Transverse colon (tissue), 4 donors: Measurements from ENCODE around the gene CFAP107. TPM values are rescaled to one million over a fixed set of nuclear protein-coding genes. Genes with fewer than 3 reads are reported as not detected.

Source experiments
- DNase-seq: peaks from one replicate; pipeline ENCODE4 v3.0.0-alpha.2; 2019
- H3K27ac ChIP-seq, 4 donors: fragments of 200-600 bp; sonication (generic); 2 replicates each; pipeline ENCODE4 v1.5.1; 2016 to 2018; ENCODE audit warnings: inconsistent platforms in 4 of 4
- H3K27me3 ChIP-seq: fragments of 200-600 bp; sonication (generic); 2 replicates; pipeline ENCODE4 v1.5.1; 2017; ENCODE audit warnings: inconsistent platforms
- H3K36me3 ChIP-seq, 4 donors: fragments of 200-600 bp; sonication (generic); 2 replicates each; pipeline ENCODE4 v1.5.1; 2017 to 2019; ENCODE audit warnings: inconsistent platforms in 4 of 4
- H3K4me1 ChIP-seq, 4 donors: fragments of 200-600 bp; sonication (generic); 2 replicates each; pipeline ENCODE4 v1.5.1; 2017 to 2020; ENCODE audit warnings: inconsistent platforms in 4 of 4
- H3K4me3 ChIP-seq, 4 donors: fragments of 200-600 bp; sonication (generic); 1 replicate in 1 of 4; 2 replicates in 3 of 4; pipeline versions ENCODE4 v1.5.1 to v1.6.1; 2017 to 2019; ENCODE audit warnings: inconsistent platforms in 4 of 4
- H3K9me3 ChIP-seq, 2 donors: fragments of 200-600 bp; sonication (generic); 2 replicates each; pipeline ENCODE4 v1.5.1; 2017 to 2019; ENCODE audit warnings: inconsistent platforms in 2 of 2
- CTCF ChIP-seq, 5 experiments: fragments of 200-600 bp in 3 of 5; fragments of 450-650 bp in 2 of 5; sonication (generic) in 3 of 5; IDR thresholded peaks; 1 replicate in 2 of 5; 2 replicates in 3 of 5; pipeline ENCODE4 v1.5.1; 2016 to 2017; ENCODE audit warnings: antibody characterized with exemption in 5 of 5, inconsistent platforms in 3 of 5, mild to moderate bottlenecking in 2 of 5, moderate library complexity in 1 of 5
- EP300 ChIP-seq: sonication (generic); formaldehyde crosslinking; IDR thresholded peaks from one replicate; pipeline ENCODE4 v1.6.1; 2017; ENCODE audit warnings: antibody characterized with exemption, low read depth
- POLR2A ChIP-seq: fragments of 450-650 bp; IDR thresholded peaks from one replicate; pipeline ENCODE4 v1.6.1; 2016; ENCODE audit warnings: antibody characterized with exemption, mild to moderate bottlenecking, moderate library complexity
- POLR2AphosphoS5 ChIP-seq, 3 donors: sonication (generic); formaldehyde crosslinking; IDR thresholded peaks; one replicate each; pipeline ENCODE4 v1.6.1; 2016; ENCODE audit warnings: antibody characterized with exemption in 3 of 3
- whole genome bisulfite sequencing, 2 donors: methylation state at CpG; one replicate each; pipeline ENCODE4 v1.1.5; 2018; ENCODE audit warnings: low coverage in 1 of 2; 5-methylcytosine and 5-hydroxymethylcytosine counted together
- in situ Hi-C, 4 donors: fragments of 200-750 bp; cut with MboI; loops; one replicate each; pipeline versions ENCODE4 v1.15.0 to v1.15.1; 2017; ENCODE audit warnings: low sequenced_read_pairs in 3 of 4, low pct_ligation_motif_present in 1 of 4, low pct_unique_long_range_greater_than_20kb in 1 of 4
- intact Hi-C: fragments of 100-400 bp; cut with DNase I; formaldehyde crosslinking; loops from one replicate; pipeline ENCODE4 v1.15.1; 2023; ENCODE audit warnings: low total_unique reads
- total RNA-seq, 4 donors: library from RNA; depleted of rRNA; stranded (reverse); fragments of >200 nt; gene quantifications; one replicate each; pipeline ENCODE4 v1.1.0, GENCODE V29; 2016

CFAP107 gene
- total RNA-seq, 4 donors from 2014 or later: not detected

- Histone ChIP-seq H3K36me3 (no peaks in the 10 kb centered on the region), H3K9me3 (no peaks in the 10 kb centered on the region), H3K4me3 (no peak overlapping the region), H3K27ac (no peak overlapping the region), H3K4me1 (no peaks in the 10 kb centered on the region), H3K27me3 (no peaks in the 10 kb centered on the region)
- 61% methylated on average over 2 of the region's 2 CpGs; no CpG with 5 or more reads in 1 of the 2 donors for WGBS, 2 donors
- TF ChIP-seq EP300 (no peak), POLR2AphosphoS5 (IDR thresholded peaks at IDR 0.05) (no peak), POLR2A (no peak), CTCF (IDR thresholded peaks at IDR 0.05) (no peak)
- in situ Hi-C loops: no loop called here
- DNase-seq: no peak
- intact Hi-C loops: no loop called here
Measured at GRCh38 chr1:12756273-12756672, 10.3 kb downstream of the CFAP107 start.

GRCh38 chr1:12756768-12757413 is 10.9 kb downstream of the CFAP107 start:
- WGBS, 2 donors: 72 to 79% methylated on average over 3 to 6 of the region's 6 CpGs
- no peaks in the 10 kb centered on the region for H3K9me3 ChIP-seq
- no peak for DNase-seq
- H3K27ac ChIP-seq: no peak overlapping the region
- TF ChIP-seq CTCF (IDR thresholded peaks at IDR 0.05) (no peak), POLR2AphosphoS5 (IDR thresholded peaks at IDR 0.05) (no peak), POLR2A (no peak), EP300 (no peak)
- H3K27me3 ChIP-seq: no peaks in the 10 kb centered on the region
- no peaks in the 10 kb centered on the region for H3K4me1 ChIP-seq
- no peak overlapping the region for H3K4me3 ChIP-seq
- in situ Hi-C loops (no loop called here), intact Hi-C loops (no loop called here)
- H3K36me3 ChIP-seq: no peaks in the 10 kb centered on the region

- Histone ChIP-seq H3K9me3 (no peaks in the 10 kb centered on the region), H3K4me1 (no peaks in the 10 kb centered on the region), H3K27me3 (no peaks in the 10 kb centered on the region), H3K4me3 (no peak overlapping the region), H3K36me3 (no peaks in the 10 kb centered on the region), H3K27ac (no peak overlapping the region)
- no peak for DNase-seq
- WGBS, 2 donors: 60 to 68% methylated on average over 4 to 6 of the region's 6 CpGs
- in situ Hi-C loops (no loop called here), intact Hi-C loops (no loop called here)
- TF ChIP-seq POLR2A (no peak), POLR2AphosphoS5 (IDR thresholded peaks at IDR 0.05) (no peak), CTCF (IDR thresholded peaks at IDR 0.05) (no peak), EP300 (no peak)
Measured at GRCh38 chr1:12757836-12758235, 11.8 kb downstream of the CFAP107 start.

- WGBS, 2 donors: 71% methylated on average over 7 of the region's 7 CpGs; no CpG with 5 or more reads in 1 of the 2 donors
- intact Hi-C loops (no loop called here), in situ Hi-C loops (no loop called here)
- TF ChIP-seq CTCF (IDR thresholded peaks at IDR 0.05): no peak
- no peak for TF ChIP-seq POLR2A
- no peak for TF ChIP-seq POLR2AphosphoS5 (IDR thresholded peaks at IDR 0.05)
- TF ChIP-seq EP300: no peak
- Histone ChIP-seq H3K36me3 (no peaks in the 10 kb centered on the region), H3K9me3 (no peaks in the 10 kb centered on the region), H3K4me1 (no peaks in the 10 kb centered on the region), H3K27me3 (no peaks in the 10 kb centered on the region), H3K4me3 (no peak overlapping the region), H3K27ac (no peak overlapping the region)
- DNase-seq: no peak
Measured at GRCh38 chr1:12760256-12760795, 14.3 kb downstream of the CFAP107 start.
